HL-60/S4 (cell line): ENCODE data around the gene NT5M.

Experiments used
- in situ Hi-C: fragments of 300-500 bp; cut with MboI; formaldehyde crosslinking; loops from 2 replicates; pipeline ENCODE4 v1.14.3; 2022; ENCODE audit warnings: low sequenced_read_pairs

NT5M gene

GRCh38 chr17:17300624-17301568, 2.3 kb upstream of the NT5M start:
- in situ Hi-C loops: loop anchor here (25.0 kb wide), 1 partner anchor 864 kb away; no protein-coding TSS in a partner anchor

DNA sequence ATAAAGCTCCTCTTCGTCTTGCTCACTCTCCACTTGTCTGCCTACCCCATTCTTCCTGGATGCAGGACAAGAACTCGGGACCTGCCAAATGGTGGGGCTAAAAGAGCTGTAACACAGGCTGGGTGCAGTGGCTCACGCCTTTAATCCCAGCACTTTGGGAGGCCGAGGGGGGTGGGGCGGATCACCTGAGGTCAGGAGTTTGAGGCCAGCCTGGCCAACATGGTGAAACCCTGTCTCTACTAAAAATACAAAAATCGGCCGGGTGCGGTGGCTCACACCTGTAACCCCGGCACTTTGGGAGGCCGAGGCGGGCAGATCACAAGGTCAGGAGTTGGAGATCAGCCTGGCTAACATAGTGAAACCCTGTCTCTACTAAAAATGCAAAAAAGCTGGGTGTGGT, 1.5 kb upstream of the NT5M start:
- in situ Hi-C loops: loop anchor here (25.0 kb wide), 1 partner anchor 864 kb away; no protein-coding TSS in a partner anchor

DNA sequence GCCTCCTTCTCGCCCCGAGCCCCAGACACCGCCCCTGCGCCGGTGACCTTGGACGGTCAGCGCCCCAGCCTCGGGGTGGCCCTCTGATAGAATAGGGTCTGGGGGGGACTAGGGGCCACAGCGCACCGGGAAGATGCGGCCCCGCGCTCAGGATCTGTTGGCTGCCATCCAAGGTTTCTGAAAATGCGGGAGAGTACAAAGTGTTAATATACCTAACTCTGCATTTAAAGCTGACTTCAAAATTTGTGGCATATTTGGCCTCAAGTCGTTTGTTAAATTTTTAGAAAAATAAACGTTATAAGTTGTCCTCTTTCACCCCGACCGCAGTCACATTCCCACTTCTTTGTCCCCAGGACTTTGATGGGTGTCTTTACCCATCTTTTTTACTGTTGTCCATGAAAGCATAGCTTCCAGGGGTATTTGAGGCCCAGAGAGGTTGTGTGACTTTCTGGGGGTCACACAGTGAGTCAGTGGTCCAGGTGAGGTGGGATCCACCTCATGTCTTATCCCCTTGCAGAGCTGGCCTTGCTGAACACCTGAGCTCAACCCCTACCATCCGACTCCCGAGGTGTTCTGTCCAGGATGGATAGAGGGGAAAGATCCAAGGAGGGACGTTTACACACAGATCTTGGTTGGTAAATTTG, 796 bp downstream of the NT5M start:
- in situ Hi-C loops: loop anchor here (25.0 kb wide), 1 partner anchor 867 kb away; no protein-coding TSS in a partner anchor

GRCh38 chr17:17304521-17304985, 1.4 kb downstream of the NT5M start:
- in situ Hi-C loops: loop anchor here (25.0 kb wide), 1 partner anchor 867 kb away; no protein-coding TSS in a partner anchor

DNA sequence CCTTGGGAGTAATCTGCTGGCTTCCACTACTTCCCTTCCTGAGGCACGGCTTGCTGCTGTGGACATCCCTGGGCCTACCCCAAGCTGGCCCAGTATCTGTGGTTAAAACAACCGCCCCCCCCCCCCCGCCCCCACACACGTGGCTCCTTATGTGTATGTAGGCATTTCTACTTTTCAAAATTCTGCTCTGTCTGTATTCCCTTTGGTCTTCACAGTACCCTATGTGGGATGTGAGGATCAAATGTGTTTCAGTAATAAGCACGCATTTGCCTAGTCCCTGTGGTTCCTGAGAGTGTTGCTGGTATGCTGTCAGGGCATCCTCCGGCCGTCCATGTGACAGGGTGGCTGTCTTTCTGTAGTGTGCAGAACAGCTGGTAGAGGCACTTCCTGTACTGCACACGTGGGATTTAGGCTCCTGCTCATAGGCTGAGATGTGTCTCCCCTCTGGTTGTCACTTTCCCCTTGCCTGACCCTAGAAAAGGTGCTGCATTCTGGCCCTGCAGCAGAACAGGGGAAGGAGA, 2.2 kb downstream of the NT5M start:
- in situ Hi-C loops: loop anchor here (25.0 kb wide), 1 partner anchor 868 kb away; no protein-coding TSS in a partner anchor

GRCh38 chr17:17309356-17309755, 6.2 kb downstream of the NT5M start:
- in situ Hi-C loops: loop anchor here (25.0 kb wide), 1 partner anchor 872 kb away; no protein-coding TSS in a partner anchor

DNA sequence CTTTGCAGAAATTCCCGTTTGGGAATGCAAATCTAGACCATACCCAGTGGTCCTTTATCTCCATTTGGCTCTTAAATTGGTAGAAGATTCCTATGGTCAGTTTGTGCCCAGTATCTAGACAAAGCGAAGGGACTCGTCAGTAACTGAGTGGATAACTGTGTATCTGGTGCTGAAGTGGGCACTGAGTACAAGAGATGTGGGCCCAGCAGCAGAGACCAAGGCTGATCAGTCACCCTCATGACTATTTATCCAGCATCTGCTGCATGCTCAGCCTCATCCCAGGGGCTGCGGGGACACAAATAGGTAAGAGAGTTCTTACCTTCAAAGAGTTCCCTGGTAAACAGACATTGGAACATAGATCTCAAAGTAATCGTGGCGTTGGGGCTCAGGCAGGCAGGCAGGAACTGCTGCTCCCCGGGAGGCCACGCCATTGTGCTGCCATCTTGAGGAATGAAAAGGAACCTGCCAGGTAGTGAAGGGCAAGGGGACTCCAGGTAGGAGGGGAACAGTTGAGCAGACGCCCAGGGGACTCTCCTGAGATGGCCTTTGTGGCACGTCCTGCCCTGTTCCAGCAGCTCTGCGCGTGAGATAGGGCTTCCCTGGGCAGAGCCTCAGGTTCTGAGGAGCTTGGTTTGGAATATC, 10.3 kb downstream of the NT5M start:
- in situ Hi-C loops: loop anchor here (25.0 kb wide), 1 partner anchor 876 kb away; no protein-coding TSS in a partner anchor

DNA sequence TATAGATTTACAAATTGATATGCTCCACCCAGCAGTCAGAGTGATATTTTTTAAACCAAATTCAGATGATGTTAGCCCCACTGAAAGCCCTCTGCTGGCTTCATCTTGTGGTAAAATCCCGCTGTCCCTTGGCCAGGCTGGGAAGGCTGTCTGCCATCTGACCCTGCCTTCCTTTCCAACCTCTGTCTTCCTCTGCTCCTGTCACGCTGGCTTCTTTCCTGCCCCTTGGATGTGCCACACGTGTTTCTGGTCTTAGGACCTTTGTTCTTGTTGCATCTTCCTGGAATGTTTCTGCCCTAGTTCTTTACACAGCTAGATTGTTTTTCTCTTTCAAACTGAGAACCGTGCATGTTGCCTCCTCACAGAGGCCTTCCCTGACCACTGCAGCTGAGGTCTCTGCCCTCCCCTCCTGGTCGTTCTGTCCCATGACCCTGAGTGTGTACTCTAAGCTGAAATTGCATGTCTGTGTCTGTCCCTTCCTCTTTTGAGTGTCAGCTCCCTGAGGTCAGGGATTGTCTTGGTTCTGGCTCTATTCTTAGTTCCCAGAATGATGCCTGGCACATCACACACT, 11.4 kb downstream of the NT5M start:
- in situ Hi-C loops: loop anchor here (25.0 kb wide), 1 partner anchor 877 kb away; no protein-coding TSS in a partner anchor

DNA sequence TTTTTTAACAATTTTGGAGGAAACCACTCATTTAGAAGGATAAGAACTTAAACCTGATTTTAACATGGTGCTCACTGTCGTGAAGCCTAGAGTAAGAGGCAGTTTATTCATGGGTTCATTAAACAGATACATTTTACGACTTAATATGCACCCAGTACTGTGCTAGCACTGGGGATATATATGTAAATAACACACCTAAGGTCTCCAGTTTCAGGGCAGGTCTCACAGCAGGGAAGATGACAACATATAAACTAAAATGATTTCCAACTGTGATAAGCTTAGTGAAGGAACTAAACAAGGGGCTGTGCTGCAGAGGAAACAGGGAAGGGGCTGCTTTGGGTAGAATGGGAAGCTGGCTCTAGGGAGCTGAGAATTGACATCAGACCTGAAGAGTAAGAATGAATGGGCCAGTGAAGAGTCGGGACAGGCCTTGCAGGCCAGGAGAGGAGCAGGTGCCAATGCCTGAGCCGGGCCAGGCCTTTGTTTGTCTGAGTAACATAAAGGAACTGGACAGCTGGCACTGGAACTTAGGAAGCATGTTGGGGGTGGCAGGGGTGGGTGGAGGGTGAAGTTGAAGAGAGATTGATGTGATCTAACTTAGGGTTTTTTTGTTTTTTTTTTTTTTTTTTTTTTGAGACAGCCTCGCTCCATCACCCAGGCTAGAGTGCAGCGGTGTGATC, 12.1 kb downstream of the NT5M start:
- in situ Hi-C loops: loop anchor here (25.0 kb wide), 1 partner anchor 878 kb away; no protein-coding TSS in a partner anchor

- in situ Hi-C loops: loop anchor here (25.0 kb wide), 1 partner anchor 883 kb away; no protein-coding TSS in a partner anchor
Measured at GRCh38 chr17:17320188-17320910, 17.2 kb downstream of the NT5M start.

GRCh38 chr17:17320911-17321220, 17.7 kb downstream of the NT5M start:
- in situ Hi-C loops: loop anchor here (25.0 kb wide), 1 partner anchor 884 kb away; no protein-coding TSS in a partner anchor

DNA sequence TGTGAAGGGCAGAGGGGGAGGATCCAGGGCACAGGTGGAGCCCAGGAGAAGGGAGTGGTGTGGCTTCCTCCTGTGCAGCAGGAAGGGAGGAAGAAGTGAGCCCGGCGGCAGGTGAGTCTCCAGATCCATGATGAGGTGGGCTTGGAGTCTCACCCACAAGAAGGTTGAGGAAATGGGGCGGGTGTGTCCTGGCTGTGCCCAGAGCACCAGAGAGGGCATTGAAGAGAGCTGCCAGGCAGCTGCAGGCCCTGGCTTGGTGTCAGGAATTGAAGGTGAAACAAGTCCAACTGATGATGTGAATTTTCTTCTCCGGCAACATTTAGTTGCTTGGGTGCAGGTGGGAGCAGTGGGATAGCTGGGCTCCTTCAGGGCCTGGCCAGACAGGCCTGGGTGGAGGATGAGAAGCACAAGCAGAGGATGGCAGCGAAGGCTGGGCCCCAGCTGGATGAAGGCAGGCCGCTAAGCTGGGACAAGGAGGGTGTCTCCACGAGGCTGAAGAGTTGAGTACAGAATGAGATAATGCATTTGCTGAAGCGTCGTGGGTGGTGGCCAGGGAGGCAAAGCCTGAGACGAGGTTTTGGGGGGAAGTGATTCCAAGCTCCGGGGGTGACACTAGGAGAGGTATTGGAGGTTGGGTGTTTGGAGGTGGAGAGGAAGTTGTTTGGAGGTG, 18.3 kb downstream of the NT5M start:
- in situ Hi-C loops: loop anchor here (25.0 kb wide), 1 partner anchor 884 kb away; no protein-coding TSS in a partner anchor

- in situ Hi-C loops: loop anchor here (25.0 kb wide), 1 partner anchor 886 kb away; no protein-coding TSS in a partner anchor
Measured at GRCh38 chr17:17322516-17323510, 19.6 kb downstream of the NT5M start.

DNA sequence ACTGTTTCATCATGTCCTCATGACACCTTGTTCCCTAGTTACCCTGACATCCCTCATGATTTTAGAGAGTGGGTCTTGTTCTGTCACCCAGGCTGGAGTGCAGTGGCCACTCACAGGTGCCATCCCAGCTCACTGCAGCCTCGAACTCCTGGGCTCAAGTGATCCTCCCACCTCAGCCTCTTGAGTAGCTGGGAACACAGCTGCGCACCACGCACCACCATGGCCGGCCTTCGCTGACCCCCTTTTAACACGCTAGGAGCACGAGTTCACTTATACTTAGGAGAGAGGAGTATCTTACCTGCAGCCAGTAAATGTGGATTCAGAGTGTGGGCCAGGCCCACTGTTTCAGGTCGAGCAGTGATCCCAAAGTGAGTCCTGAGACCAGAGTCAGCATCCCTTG, 21.4 kb downstream of the NT5M start:
- in situ Hi-C loops: loop anchor here (25.0 kb wide), 1 partner anchor 887 kb away; no protein-coding TSS in a partner anchor

DNA sequence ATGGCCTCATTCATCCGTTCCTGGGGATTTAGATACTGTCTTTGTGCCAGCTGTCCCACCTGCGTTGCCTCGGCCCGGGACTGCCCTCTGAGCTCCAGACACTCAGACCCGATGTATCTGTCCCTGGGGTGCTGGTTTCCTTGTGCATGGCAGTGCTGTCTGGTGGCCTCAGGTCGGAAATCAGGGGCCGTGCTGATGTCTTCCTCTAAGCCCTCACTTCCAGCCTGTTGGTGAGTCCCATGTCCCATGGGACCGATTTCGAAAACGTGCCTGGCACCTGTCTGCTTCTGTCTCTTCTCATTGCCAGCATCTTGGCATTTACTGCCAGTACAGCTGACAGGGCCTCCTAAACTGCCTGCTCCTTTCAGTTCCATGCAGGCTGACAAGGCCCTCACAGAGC, 22.1 kb downstream of the NT5M start:
- in situ Hi-C loops: no loop called here

- in situ Hi-C loops: no loop called here
Measured at GRCh38 chr17:17325816-17326215, 22.6 kb downstream of the NT5M start.

GRCh38 chr17:17326275-17326875, 23.2 kb downstream of the NT5M start:
- in situ Hi-C loops: no loop called here
